Ovary (tissue), 9 donors: ENCODE data around the gene CACNA2D4. TPM values are rescaled to one million over a fixed set of nuclear protein-coding genes. Genes with fewer than 3 reads are reported as not detected.

ENCODE experiments used
- DNase-seq, 5 donors: peaks; one replicate each; pipeline ENCODE4 v3.0.0-alpha.2; 2019 to 2020
- H3K27ac ChIP-seq, 2 donors: fragments of 200-600 bp; one replicate each; pipeline versions ENCODE4 v1.5.1 to v1.8.0; 2019 to 2022
- H3K27me3 ChIP-seq: fragments of 200-600 bp; one replicate; pipeline ENCODE4 v1.8.0; 2022
- H3K36me3 ChIP-seq: fragments of 200-600 bp; sonication (generic); one replicate; pipeline ENCODE4 v1.5.1; 2019
- H3K4me1 ChIP-seq: one replicate; pipeline ENCODE4 v1.8.1; 2013; ENCODE audit warnings: mild to moderate bottlenecking, moderate library complexity; ENCODE audit not compliant: insufficient read depth
- H3K4me3 ChIP-seq: fragments of 200-600 bp; sonication (generic); one replicate; pipeline ENCODE4 v1.5.1; 2017
- H3K9me3 ChIP-seq, 2 donors: fragments of 200-600 bp in 1 of 2; sonication (generic) in 1 of 2; one replicate each; pipeline versions ENCODE4 v1.5.1 to v1.8.1; 2013 to 2019; ENCODE audit warnings: mild to moderate bottlenecking in 1 of 2, moderate library complexity in 1 of 2
- CTCF ChIP-seq, 3 donors: fragments of 450-650 bp in 2 of 3; fragments of 200-600 bp in 1 of 3; IDR thresholded peaks; one replicate each; pipeline versions ENCODE4 v1.5.1 to v1.8.0; 2016 to 2022; ENCODE audit warnings: antibody characterized with exemption in 3 of 3, mild to moderate bottlenecking in 1 of 3
- EP300 ChIP-seq: sonication (generic); formaldehyde crosslinking; IDR thresholded peaks from one replicate; pipeline ENCODE4 v1.6.1; 2017; ENCODE audit warnings: antibody characterized with exemption
- POLR2A ChIP-seq: fragments of 450-650 bp; IDR thresholded peaks from one replicate; pipeline ENCODE4 v1.6.1; 2017; ENCODE audit warnings: antibody characterized with exemption, mild to moderate bottlenecking, moderate library complexity
- WGBS, 3 donors: extraction: QIAGEN DNeasy Blood & Tissue Kit in 1 of 3; methylation state at CpG; one replicate each; pipeline versions ENCODE4 v1.1.5 to v1.1.7; 2013 to 2017; 5-methylcytosine and 5-hydroxymethylcytosine counted together
- intact Hi-C, 4 donors: fragments of 100-400 bp; cut with DNase I; formaldehyde crosslinking; loops; one replicate each; pipeline versions ENCODE4 v1.11.0 to v1.15.1; 2022 to 2023
- polyA plus RNA-seq, 2 donors: library from polyadenylated mRNA; stranded (reverse); fragments of 200-250 nt in 1 of 2; fragments of 350-450 nt in 1 of 2; fragmentation: Illumina TruSeq in 1 of 2; extraction: RNeasy Lipid Tissue Mini Kit (QIAGEN cat#74804) in 1 of 2; gene quantifications; one replicate each; pipeline ENCODE4 v1.2.3, GENCODE V29; 2013 to 2014
- total RNA-seq, 7 donors: library from RNA; depleted of rRNA in 2 of 7; stranded (reverse); fragments of >200 nt in 2 of 7; fragmentation: NEBNext Ultra II Directional in 3 of 7; extraction: Animal tissue kit (Norgen Biotek cat#: 25700) in 3 of 7; gene quantifications; one replicate each; pipeline versions ENCODE4 v1.1.0 to v1.2.4, GENCODE V29; 2016 to 2023
- donor health status: DM: no; HTN: no; CAD: no; lungs with moderate emphysema.
- donor health status: DM: no; HTN: no; CAD: no.
- donor health status: Bipolar disorder and iron deficiency.
- donor health status: DM: yes; HTN: yes; CAD: no.
- donor health status: DM: no; HTN: no; CAD: no.
- donor health status: DM: yes; HTN: yes; CAD: no.

CACNA2D4 gene
- total and polyA plus RNA-seq, 9 donors, result 2.1 to 6.8 (median 3.2) TPM

- Histone ChIP-seq H3K4me1 (no peaks in the 10 kb centered on the region), H3K9me3 (no peaks in the 10 kb centered on the region), H3K4me3 (no peak overlapping the region), H3K27ac (no peak overlapping the region), H3K36me3 (no peaks in the 10 kb centered on the region), H3K27me3 (no peaks in the 10 kb centered on the region)
- intact Hi-C loops, result loop anchor here in 1 of 4 donors (5.0 to 10.0 kb wide), 2 partner anchors 96 to 368 kb away; no protein-coding TSS in a partner anchor
- no peak for DNase-seq
- WGBS, 3 donors, result 80 to 83% (median 81%) methylated on average over 16 of the region's 16 CpGs
- TF ChIP-seq EP300 (no peak), POLR2A (no peak), CTCF (IDR thresholded peaks at IDR 0.05) (no peak)
These were observed 89.6 kb downstream of the CACNA2D4 start for GRCh38 chr12:1828856-1829255.

- H3K27me3 ChIP-seq, result no peaks in the 10 kb centered on the region
- DNase-seq, result no peak
- H3K4me1 ChIP-seq, result no peaks in the 10 kb centered on the region
- no peak overlapping the region for H3K4me3 ChIP-seq
- H3K27ac ChIP-seq, result no peak overlapping the region
- H3K36me3 ChIP-seq, result no peaks in the 10 kb centered on the region
- no peaks in the 10 kb centered on the region for H3K9me3 ChIP-seq
- TF ChIP-seq CTCF (IDR thresholded peaks at IDR 0.05) (no peak), EP300 (no peak), POLR2A (no peak)
- intact Hi-C loops, result loop anchor here in 1 of 4 donors (5.0 to 10.0 kb wide), 2 partner anchors 97 to 369 kb away; no protein-coding TSS in a partner anchor
- WGBS, 3 donors, result 76 to 79% (median 77%) methylated on average over 29 to 38 of the region's 38 CpGs
These were observed 90.3 kb downstream of the CACNA2D4 start for GRCh38 chr12:1827826-1828805.

GRCh38 chr12:1826867-1827705, 91.4 kb downstream of the CACNA2D4 start:
- no peaks in the 10 kb centered on the region for H3K27me3 ChIP-seq
- no peaks in the 10 kb centered on the region for H3K9me3 ChIP-seq
- H3K27ac ChIP-seq, result no peak overlapping the region
- no peak for TF ChIP-seq POLR2A
- no peak for TF ChIP-seq CTCF (IDR thresholded peaks at IDR 0.05)
- TF ChIP-seq EP300, result no peak
- WGBS, 3 donors, result 36 to 51% (median 43%) methylated on average over 24 to 25 of the region's 25 CpGs
- DNase-seq, result no peak
- H3K4me1 ChIP-seq, result no peaks in the 10 kb centered on the region
- intact Hi-C loops, result loop anchor here in 1 of 4 donors (5.0 to 10.0 kb wide), 2 partner anchors 98 to 370 kb away; no protein-coding TSS in a partner anchor
- no peaks in the 10 kb centered on the region for H3K36me3 ChIP-seq
- no peak overlapping the region for H3K4me3 ChIP-seq

- Histone ChIP-seq H3K27ac (no peak overlapping the region), H3K4me1 (no peaks in the 10 kb centered on the region), H3K27me3 (no peaks in the 10 kb centered on the region), H3K4me3 (no peak overlapping the region), H3K36me3 (no peaks in the 10 kb centered on the region), H3K9me3 (no peaks in the 10 kb centered on the region)
- WGBS, 3 donors, result 70 to 73% (median 73%) methylated on average over 13 to 15 of the region's 15 CpGs
- intact Hi-C loops, result loop anchor here in 1 of 4 donors (5.0 to 10.0 kb wide), 2 partner anchors 98 to 371 kb away; no protein-coding TSS in a partner anchor
- no peak for DNase-seq
- TF ChIP-seq EP300 (no peak), CTCF (IDR thresholded peaks at IDR 0.05) (no peak), POLR2A (no peak)
These were observed 92.1 kb downstream of the CACNA2D4 start for GRCh38 chr12:1826401-1826800.
